Kidney epithelial cell (primary cell): ENCODE data around the gene TRIP12. TPM values are rescaled to one million over a fixed set of nuclear protein-coding genes. Genes with fewer than 3 reads are reported as not detected.

ENCODE experiments used
- DNase-seq: peaks from one replicate; pipeline ENCODE4 v3.0.0-alpha.2; 2010; ENCODE audit warnings: low read depth
- H3K27me3 ChIP-seq: 2 replicates; pipeline ENCODE4 v1.6.0; 2011; ENCODE audit warnings: low read length; ENCODE audit not compliant: control insufficient read depth, insufficient read depth
- H3K36me3 ChIP-seq: 2 replicates; pipeline ENCODE4 v1.5.1; 2011; ENCODE audit warnings: low read length; ENCODE audit not compliant: control insufficient read depth, insufficient read depth
- H3K4me3 ChIP-seq: 2 replicates; pipeline ENCODE4 v1.5.1; 2011; ENCODE audit warnings: low read depth, mild to moderate bottlenecking, control low read depth, low read length
- CTCF ChIP-seq: IDR thresholded peaks from 2 replicates; pipeline ENCODE4 v1.5.1; 2011; ENCODE audit warnings: mild to moderate bottlenecking, moderate library complexity, low read length, control low read depth, inconsistent platforms; ENCODE audit not compliant: insufficient read depth, poor library complexity, severe bottlenecking
- total RNA-seq: library from RNA; depleted of rRNA; stranded (reverse); fragments of >200 nt; gene quantifications from 2 replicates; pipeline ENCODE4 v1.2.3, GENCODE V29; 2015

The TRIP12 gene
- total RNA-seq, 1 donor from 2014 or later: 109 TPM

GRCh38 chr2:229869226-229869625 is 52.6 kb downstream of the TRIP12 start:
- no peak for TF ChIP-seq CTCF
- Histone ChIP-seq H3K27me3 (no peaks in the 10 kb centered on the region), H3K36me3 (no peaks in the 10 kb centered on the region), H3K4me3 (no peak overlapping the region)
- DNase-seq: no peak

- Histone ChIP-seq H3K4me3 (no peak overlapping the region), H3K36me3 (no peaks in the 10 kb centered on the region), H3K27me3 (no peaks in the 10 kb centered on the region)
- DNase-seq: no peak
- no peak for TF ChIP-seq CTCF
Measured at GRCh38 chr2:229868794-229869193, 53.0 kb downstream of the TRIP12 start.

- no peaks in the 10 kb centered on the region for H3K36me3 ChIP-seq
- H3K27me3 ChIP-seq: no peaks in the 10 kb centered on the region
- no peak for TF ChIP-seq CTCF
- no peak for DNase-seq
- no peak overlapping the region for H3K4me3 ChIP-seq
Measured at GRCh38 chr2:229865033-229865432, 56.8 kb downstream of the TRIP12 start.

GRCh38 chr2:229861431-229861830 is 60.4 kb downstream of the TRIP12 start:
- no peaks in the 10 kb centered on the region for H3K27me3 ChIP-seq
- no peak for DNase-seq
- no peaks in the 10 kb centered on the region for H3K36me3 ChIP-seq
- no peak for TF ChIP-seq CTCF
- no peak overlapping the region for H3K4me3 ChIP-seq

GRCh38 chr2:229860334-229860733 is 61.5 kb downstream of the TRIP12 start:
- H3K36me3 ChIP-seq: peaks cover 1% of the 10 kb centered on the region
- no peak overlapping the region for H3K4me3 ChIP-seq
- DNase-seq: no peak
- no peak for TF ChIP-seq CTCF
- H3K27me3 ChIP-seq: no peaks in the 10 kb centered on the region

- no peak for DNase-seq
- no peak overlapping the region for H3K4me3 ChIP-seq
- peaks cover 1% of the 10 kb centered on the region for H3K36me3 ChIP-seq
- H3K27me3 ChIP-seq: no peaks in the 10 kb centered on the region
- TF ChIP-seq CTCF: no peak
Measured at GRCh38 chr2:229858351-229858750, 63.5 kb downstream of the TRIP12 start.
